Astrocyte (in vitro differentiated cells and primary cell): ENCODE measurements around the gene RAP1GAP. TPM values are rescaled to one million over a fixed set of nuclear protein-coding genes. Genes with fewer than 3 reads are reported as not detected.
"Not testable (repeated sequence)": the region's sequence is repeated elsewhere in the genome, so short reads cannot be mapped to it uniquely, and the experiment has no call there.

Source experiments
- DNase-seq: peaks from one replicate; pipeline ENCODE4 v3.0.0-alpha.2; 2010; ENCODE audit warnings: low read depth
- FAIRE-seq: peaks from 2 replicates; lab custom pipeline; 2011; peaks lifted over from hg19 to GRCh38; lab: Jason Lieb, UNC
- H2AFZ ChIP-seq: 2 replicates; pipeline ENCODE4 v1.6.0; 2012; ENCODE audit warnings: low read depth, low read length, inconsistent platforms
- H3K27ac ChIP-seq: 2 replicates; pipeline ENCODE4 v1.5.1; 2011; ENCODE audit warnings: low read depth, low read length, inconsistent platforms
- H3K27me3 ChIP-seq: 2 replicates; pipeline ENCODE4 v1.6.0; 2011; ENCODE audit warnings: low read length, inconsistent platforms; ENCODE audit not compliant: insufficient read depth
- H3K36me3 ChIP-seq: 2 replicates; pipeline ENCODE4 v1.5.1; 2011; ENCODE audit warnings: low read length, inconsistent platforms; ENCODE audit not compliant: insufficient read depth
- H3K4me1 ChIP-seq: 2 replicates; pipeline ENCODE4 v1.5.1; 2011; ENCODE audit warnings: low read length, inconsistent platforms; ENCODE audit not compliant: insufficient read depth
- H3K4me2 ChIP-seq: 2 replicates; pipeline ENCODE4 v1.6.0; 2012; ENCODE audit warnings: low read length, inconsistent platforms
- H3K4me3 ChIP-seq: 2 replicates; pipeline ENCODE4 v1.5.1; 2011; ENCODE audit warnings: low read depth, mild to moderate bottlenecking, low read length, inconsistent platforms; ENCODE audit not compliant: insufficient read depth
- H3K79me2 ChIP-seq: 2 replicates; pipeline ENCODE4 v1.6.0; 2012; ENCODE audit warnings: mild to moderate bottlenecking, low read length, inconsistent platforms; ENCODE audit not compliant: insufficient read depth
- H3K9ac ChIP-seq: 2 replicates; pipeline ENCODE4 v1.6.0; 2012; ENCODE audit warnings: mild to moderate bottlenecking, low read length, inconsistent platforms
- H3K9me3 ChIP-seq: 2 replicates; pipeline ENCODE4 v1.5.1; 2012; ENCODE audit warnings: low read depth, mild to moderate bottlenecking, low read length, inconsistent platforms; ENCODE audit not compliant: insufficient read depth
- H4K20me1 ChIP-seq: 2 replicates; pipeline ENCODE4 v1.6.0; 2012; ENCODE audit warnings: low read length, inconsistent platforms; ENCODE audit not compliant: insufficient read depth
- H3K27ac Mint-ChIP-seq: one replicate; pipeline ENCODE4 v1.8.0; 2021; ENCODE audit warnings: mild to moderate bottlenecking, mixed read lengths; ENCODE audit not compliant: unreplicated experiment
- H3K27me3 Mint-ChIP-seq: one replicate; pipeline ENCODE4 v1.8.0; 2021; ENCODE audit warnings: low read depth, mixed read lengths; ENCODE audit not compliant: unreplicated experiment
- H3K36me3 Mint-ChIP-seq: one replicate; pipeline ENCODE4 v1.8.0; 2021; ENCODE audit warnings: low read depth, mixed read lengths; ENCODE audit not compliant: unreplicated experiment
- H3K4me1 Mint-ChIP-seq: one replicate; pipeline ENCODE4 v1.8.0; 2021; ENCODE audit warnings: low read depth, mixed read lengths; ENCODE audit not compliant: unreplicated experiment
- H3K4me3 Mint-ChIP-seq: one replicate; pipeline ENCODE4 v1.8.0; 2021; ENCODE audit warnings: mild to moderate bottlenecking, moderate library complexity, mixed read lengths; ENCODE audit not compliant: unreplicated experiment
- H3K9me3 Mint-ChIP-seq: one replicate; pipeline ENCODE4 v1.8.0; 2021; ENCODE audit warnings: mild to moderate bottlenecking, mixed read lengths; ENCODE audit not compliant: unreplicated experiment
- EZH2 ChIP-seq: IDR thresholded peaks from 2 replicates; pipeline ENCODE4 v1.6.1; 2012; ENCODE audit warnings: mild to moderate bottlenecking, low read length, inconsistent platforms; ENCODE audit not compliant: insufficient read depth
- total RNA-seq: library from RNA; stranded (reverse); gene quantifications from 2 replicates; pipeline ENCODE4 v1.2.1, GENCODE V29; 2021
- TF ChIP-seq, protein P1 (sequence below): IDR thresholded peaks from 2 replicates; pipeline ENCODE4 v1.5.1; 2011; ENCODE audit warnings: low read depth, mild to moderate bottlenecking, inconsistent platforms, low read length, moderate library complexity; ENCODE audit not compliant: insufficient read depth

RAP1GAP gene
- total RNA-seq, 1 donor from 2014 or later, result 3.2 TPM

DNA sequence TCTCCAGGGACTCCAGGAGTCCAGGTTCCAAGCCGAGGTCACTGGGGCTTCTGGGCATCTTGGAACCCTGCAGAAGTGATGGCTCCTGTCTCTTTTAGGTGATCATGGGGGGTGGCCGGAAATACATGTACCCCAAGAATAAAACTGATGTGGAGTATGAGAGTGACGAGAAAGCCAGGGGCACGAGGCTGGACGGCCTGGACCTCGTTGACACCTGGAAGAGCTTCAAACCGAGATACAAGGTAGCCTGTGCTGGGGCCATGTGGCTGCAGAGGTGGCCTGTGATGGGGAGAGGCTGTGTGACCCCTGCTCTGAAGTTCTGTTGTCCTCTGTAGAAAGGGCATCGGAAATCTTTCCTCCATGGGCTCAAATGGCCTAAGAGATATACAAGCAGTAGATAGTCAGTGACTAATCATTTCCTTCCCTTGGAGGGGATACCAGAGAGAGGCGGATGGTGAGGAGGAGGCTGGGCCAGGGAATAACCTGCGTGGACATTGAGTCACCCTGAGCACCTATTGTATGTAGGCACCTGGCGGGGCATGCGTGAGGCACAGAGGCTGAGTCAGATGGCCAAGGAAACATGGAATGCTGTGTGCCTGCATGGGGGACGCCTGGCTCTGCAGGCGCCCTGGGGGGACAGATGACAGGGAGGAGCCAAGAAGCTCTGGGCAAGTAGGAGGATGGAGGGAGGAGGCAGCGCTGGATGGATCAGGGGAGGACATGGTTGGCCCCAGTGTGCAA is 101.0 kb downstream of the RAP1GAP start:
- no peak overlapping the region for H3K4me3 Mint-ChIP-seq
- no peaks in the 10 kb centered on the region for H3K9me3 Mint-ChIP-seq
- Histone ChIP-seq H3K9ac (peak overlapping the region; percentile 46), H3K27me3 (no peaks in the 10 kb centered on the region), H4K20me1 (no peaks in the 10 kb centered on the region), H2AFZ (no peak overlapping the region), H3K9me3 (peaks cover 5% of the 10 kb centered on the region), H3K36me3 (no peaks in the 10 kb centered on the region), H3K4me3 (no peak overlapping the region), H3K27ac (peak overlapping the region; percentile 75), H3K4me1 (peaks cover 24% of the 10 kb centered on the region), H3K4me2 (peak overlapping the region; percentile 31), H3K79me2 (no peaks in the 10 kb centered on the region)
- H3K36me3 Mint-ChIP-seq, result peaks cover 9% of the 10 kb centered on the region
- peaks cover 28% of the 10 kb centered on the region for H3K4me1 Mint-ChIP-seq
- peak; percentile 73 for DNase-seq
- TF ChIP-seq, protein P1, sequence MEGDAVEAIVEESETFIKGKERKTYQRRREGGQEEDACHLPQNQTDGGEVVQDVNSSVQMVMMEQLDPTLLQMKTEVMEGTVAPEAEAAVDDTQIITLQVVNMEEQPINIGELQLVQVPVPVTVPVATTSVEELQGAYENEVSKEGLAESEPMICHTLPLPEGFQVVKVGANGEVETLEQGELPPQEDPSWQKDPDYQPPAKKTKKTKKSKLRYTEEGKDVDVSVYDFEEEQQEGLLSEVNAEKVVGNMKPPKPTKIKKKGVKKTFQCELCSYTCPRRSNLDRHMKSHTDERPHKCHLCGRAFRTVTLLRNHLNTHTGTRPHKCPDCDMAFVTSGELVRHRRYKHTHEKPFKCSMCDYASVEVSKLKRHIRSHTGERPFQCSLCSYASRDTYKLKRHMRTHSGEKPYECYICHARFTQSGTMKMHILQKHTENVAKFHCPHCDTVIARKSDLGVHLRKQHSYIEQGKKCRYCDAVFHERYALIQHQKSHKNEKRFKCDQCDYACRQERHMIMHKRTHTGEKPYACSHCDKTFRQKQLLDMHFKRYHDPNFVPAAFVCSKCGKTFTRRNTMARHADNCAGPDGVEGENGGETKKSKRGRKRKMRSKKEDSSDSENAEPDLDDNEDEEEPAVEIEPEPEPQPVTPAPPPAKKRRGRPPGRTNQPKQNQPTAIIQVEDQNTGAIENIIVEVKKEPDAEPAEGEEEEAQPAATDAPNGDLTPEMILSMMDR, result no peak
- no peak for TF ChIP-seq EZH2
- peak overlapping the region; percentile 89 for H3K27ac Mint-ChIP-seq
- H3K27me3 Mint-ChIP-seq, result peaks cover 4% of the 10 kb centered on the region
- no peak for FAIRE-seq

DNA sequence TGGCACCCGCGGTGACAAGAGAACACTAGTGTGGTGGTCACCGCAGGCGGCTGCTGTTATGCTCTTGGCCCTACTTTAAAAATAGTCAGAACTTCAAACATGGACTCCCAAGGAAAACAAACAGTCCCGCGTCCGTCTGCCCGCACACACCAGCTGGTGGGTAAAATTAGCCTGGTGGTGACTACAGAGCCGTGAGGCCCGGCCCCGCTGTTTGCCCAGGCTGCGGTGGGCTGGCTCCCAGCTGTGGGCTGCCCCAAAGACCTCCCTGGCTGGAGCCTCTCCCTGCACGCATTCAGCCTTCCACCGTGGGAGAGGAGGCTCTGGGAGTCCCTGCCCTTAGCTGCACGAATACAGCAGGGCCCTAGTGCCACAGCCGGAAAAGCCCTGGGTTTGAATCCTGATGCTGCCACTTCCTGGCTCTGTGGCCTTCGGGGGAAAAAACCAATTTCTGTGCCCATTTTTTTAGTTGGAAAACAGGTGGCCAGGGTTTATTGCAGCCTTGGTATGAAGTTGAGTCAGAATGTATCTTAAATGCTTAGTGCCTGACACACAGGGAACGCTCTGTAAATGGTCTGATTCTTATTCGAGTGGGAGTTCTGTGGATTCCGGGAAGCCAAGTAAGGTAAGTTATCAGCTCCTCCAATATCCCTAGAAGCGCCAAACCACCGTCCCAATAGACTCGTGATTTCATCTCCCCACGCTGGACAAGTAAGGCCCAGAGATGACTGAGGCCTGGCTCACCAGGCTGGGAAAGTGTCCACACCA is 101.7 kb downstream of the RAP1GAP start:
- Mint-ChIP-seq H3K9me3 (no peaks in the 10 kb centered on the region), H3K27ac (peak overlapping the region; percentile 89)
- peak overlapping the region; percentile 31 for H3K4me2 ChIP-seq

DNA sequence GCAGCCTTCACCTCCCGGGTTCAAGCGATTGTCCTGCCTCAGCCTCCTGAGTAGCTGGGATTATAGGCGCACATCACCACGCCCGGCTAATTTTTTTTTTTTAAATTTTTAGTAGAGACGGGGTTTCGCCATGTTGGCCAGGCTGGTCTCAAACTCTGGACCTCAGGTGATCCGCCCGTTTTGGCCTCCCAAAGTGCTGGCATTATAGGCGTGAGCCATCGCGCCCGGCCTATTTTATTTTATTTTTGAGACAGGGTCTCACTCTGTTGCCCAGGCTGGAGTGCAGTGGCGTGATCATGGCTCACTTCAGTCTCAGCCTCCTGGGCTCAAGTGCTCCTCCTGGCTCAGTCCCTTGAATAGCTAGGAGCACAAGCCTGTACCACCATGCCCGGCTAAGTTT is 102.8 kb downstream of the RAP1GAP start:
- not testable (repeated sequence) for H3K27ac Mint-ChIP-seq, H3K4me3 Mint-ChIP-seq, H3K79me2 ChIP-seq, H3K27ac ChIP-seq, H3K27me3 ChIP-seq, H3K4me2 ChIP-seq, H3K36me3 Mint-ChIP-seq, H3K9me3 Mint-ChIP-seq, H3K27me3 Mint-ChIP-seq, H3K9ac ChIP-seq, H2AFZ ChIP-seq, DNase-seq, H4K20me1 ChIP-seq, H3K36me3 ChIP-seq, FAIRE-seq, H3K9me3 ChIP-seq, H3K4me3 ChIP-seq
- H3K4me1 Mint-ChIP-seq, result peaks cover 28% of the 10 kb centered on the region
- H3K4me1 ChIP-seq, result peaks cover 24% of the 10 kb centered on the region

More for the DNA sequence above, 101.7 kb downstream of the RAP1GAP start:
- Histone ChIP-seq H3K4me3 (no peak overlapping the region), H3K9ac (peak overlapping the region; percentile 46), H3K9me3 (peaks cover 3% of the 10 kb centered on the region), H3K27me3 (no peaks in the 10 kb centered on the region), H3K36me3 (no peaks in the 10 kb centered on the region), H4K20me1 (no peaks in the 10 kb centered on the region), H3K79me2 (no peaks in the 10 kb centered on the region), H3K27ac (peak overlapping the region; percentile 75), H2AFZ (peak overlapping the region; percentile 15), H3K4me1 (peaks cover 24% of the 10 kb centered on the region)
- Mint-ChIP-seq H3K36me3 (peaks cover 9% of the 10 kb centered on the region), H3K4me1 (peaks cover 28% of the 10 kb centered on the region), H3K4me3 (no peak overlapping the region), H3K27me3 (peaks cover 4% of the 10 kb centered on the region)
- DNase-seq (peak; percentile 98), FAIRE-seq (no peak)
- TF ChIP-seq EZH2, result no peak
- TF ChIP-seq, protein P1, result no peak
